ENCODE measurements around the gene AP3S1.
"Not testable (repeated sequence)": the region's sequence is repeated elsewhere in the genome, so short reads cannot be mapped to it uniquely, and the experiment has no call there.

Gene AP3S1

DNA sequence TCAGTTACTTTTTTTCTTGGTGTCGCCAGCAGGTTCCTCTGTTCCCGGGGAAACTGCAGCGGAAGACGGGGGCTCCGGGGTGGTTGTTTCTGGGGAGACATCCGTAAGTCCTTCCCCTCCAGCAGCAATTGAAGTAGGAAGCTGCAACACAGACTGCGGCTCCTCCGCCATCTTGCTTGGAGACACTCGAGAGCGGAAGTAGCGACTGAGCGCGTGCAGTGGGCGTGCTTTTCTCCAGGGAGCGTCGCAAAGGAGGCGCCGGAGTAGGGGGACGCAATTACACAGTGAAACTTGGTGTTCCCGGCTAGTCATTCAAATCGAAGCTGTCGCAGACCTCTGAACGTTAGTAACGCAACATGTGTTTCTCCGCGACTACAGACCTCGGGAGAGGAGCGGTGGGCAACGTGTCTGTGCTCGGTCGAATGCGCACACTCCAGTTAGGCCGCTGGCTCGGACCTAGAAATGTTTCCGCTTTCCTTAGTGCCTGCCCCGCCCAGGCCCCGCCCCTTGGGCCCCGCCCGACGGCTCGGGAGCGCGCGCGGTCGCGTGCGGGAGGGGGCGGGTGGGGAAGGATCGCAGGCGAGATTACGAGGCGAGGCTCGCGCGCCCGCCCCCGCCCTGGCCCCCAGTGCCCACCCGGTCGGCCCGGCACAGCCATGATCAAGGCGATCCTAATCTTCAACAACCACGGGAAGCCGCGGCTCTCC is at the start of gene AP3S1, which contains the start of gene ATG12:
Gene AP3S1 (plus strand): TSS at position 554 of the 707 bp plus-strand sequence. CDS start 103 bp downstream, at position 657.
Gene ATG12 (minus strand): TSS at position 184 of the 707 bp plus-strand sequence. CDS start 13 bp downstream, at position 171.
- DNase-seq = peak; percentile 89

- no peak for DNase-seq
Measured at GRCh38 chr5:115795700-115796099, 46.0 kb upstream of the AP3S1 start.

- no peak for DNase-seq
Measured at GRCh38 chr5:115796656-115797055, 45.1 kb upstream of the AP3S1 start.

GRCh38 chr5:115798252-115798651 is 43.5 kb upstream of the AP3S1 start:
- DNase-seq = no peak

- no peak for DNase-seq
Measured at GRCh38 chr5:115800108-115800507, 41.6 kb upstream of the AP3S1 start.

GRCh38 chr5:115801152-115801551 is 40.6 kb upstream of the AP3S1 start:
- DNase-seq = no peak

DNA sequence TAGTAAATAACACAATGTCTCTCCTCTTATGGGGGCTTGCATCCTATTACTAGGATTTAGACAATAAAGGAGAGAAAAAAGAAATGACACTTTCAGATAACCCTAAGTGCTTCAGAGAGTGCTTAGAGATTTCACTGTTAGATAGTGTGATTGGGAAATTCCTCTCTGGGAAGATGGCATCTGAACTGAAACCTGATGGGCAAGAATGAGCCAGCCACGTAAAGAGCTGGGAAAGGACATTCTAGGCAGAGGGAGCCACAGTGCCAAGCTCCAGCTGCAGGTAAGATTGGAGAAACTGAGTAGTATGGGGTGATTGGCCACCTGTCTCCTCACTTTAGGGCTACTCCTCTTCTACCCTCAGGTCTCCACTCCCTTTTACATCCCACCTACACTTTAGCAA is 39.8 kb upstream of the AP3S1 start:
- DNase-seq = no peak

DNA sequence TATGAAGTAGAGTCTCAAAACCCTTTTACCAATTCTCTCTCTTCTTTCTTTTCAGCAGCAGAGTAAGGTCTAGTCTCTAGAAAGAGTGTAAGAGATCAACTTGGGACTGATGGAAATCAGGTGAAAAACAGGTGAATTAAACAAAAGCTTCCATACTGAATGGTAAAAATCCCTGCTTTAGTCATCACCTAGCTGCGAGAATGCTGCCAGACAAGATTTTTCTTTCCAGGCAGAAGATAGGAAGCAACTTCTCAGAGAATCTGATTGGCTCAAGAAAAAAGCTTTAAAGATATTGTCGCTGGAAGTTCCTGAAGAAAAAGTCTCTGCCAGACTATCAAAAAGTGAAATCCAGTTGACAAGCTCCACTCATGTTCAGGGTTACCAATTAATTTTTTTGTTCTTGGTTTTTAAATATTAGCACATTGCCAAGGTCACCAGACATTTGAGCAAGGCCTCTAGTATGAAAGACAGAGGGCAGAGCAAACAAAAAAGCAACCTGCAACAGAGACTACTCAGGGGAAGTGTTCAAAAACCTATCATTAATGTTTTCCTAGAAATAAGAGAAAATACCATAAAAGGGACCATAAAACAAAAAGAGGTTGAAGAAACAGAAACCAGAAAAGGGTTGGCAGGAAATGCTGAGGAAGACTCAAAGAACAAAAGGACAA is 34.6 kb upstream of the AP3S1 start:
- no peak for DNase-seq

- no peak for DNase-seq
Measured at GRCh38 chr5:115807654-115808052, 34.1 kb upstream of the AP3S1 start.

DNA sequence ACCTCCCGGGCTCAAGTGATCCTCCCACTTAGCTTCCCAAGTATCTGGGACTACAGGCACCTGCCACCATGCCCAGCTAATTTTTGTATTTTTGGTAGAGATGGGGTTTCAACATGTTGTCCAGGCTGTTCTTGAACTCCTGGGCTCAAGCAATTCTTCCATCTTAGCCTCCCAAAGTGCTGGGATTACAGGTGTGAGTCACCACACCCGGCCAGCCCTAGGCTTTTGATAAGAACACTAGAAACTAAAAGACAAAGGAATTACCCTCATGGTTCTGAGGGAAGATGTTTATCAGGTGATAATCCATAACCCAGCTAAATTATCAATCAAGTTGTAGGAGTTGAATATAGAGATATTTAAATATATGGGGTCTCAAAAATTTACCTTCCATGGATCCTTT is 33.7 kb upstream of the AP3S1 start:
- not testable (repeated sequence) for DNase-seq

GRCh38 chr5:115809946-115810345 is 31.8 kb upstream of the AP3S1 start:
- DNase-seq = no peak

DNA sequence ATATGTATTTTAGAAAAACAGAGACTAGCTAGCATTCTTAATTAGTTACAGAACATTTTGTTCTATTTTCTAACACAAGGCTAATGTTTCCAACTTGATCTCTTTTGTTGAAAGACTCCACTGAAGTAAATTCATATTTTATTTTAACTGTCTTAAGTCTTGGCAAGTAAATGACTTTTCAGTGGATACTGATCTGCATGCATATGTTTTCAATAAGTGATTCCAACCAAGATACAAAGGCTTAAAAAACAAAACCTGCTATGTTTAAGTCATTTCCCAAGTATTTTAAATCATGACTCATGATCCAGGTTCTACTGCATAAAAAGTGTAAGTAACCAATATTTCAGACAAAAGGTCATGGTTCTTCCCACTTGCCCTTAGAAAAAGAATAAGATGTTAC is 31.0 kb upstream of the AP3S1 start:
- no peak for DNase-seq

GRCh38 chr5:115811406-115811805 is 30.3 kb upstream of the AP3S1 start:
- no peak for DNase-seq

GRCh38 chr5:115812372-115812771 is 29.4 kb upstream of the AP3S1 start:
- no peak for DNase-seq

DNA sequence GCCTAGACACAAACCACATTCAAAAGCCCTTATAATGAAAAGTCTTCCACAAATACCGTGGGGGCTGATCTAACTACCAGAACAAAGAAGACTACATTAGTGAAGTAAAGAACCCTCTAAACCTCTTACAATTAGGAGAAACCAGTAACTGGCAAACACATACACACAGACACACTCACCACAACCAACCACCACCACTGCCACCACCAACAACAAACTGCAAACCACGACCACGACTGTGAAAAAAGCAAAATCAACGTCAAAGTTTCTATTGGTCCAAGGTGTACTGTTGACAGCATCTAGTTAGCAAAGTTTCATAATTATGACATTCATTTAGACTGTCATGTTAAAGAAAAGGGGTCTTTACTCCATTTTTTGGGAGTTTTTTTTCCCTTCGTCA is 28.0 kb upstream of the AP3S1 start:
- DNase-seq = no peak

GRCh38 chr5:115815006-115815692 is 26.6 kb upstream of the AP3S1 start:
- no peak for DNase-seq

DNA sequence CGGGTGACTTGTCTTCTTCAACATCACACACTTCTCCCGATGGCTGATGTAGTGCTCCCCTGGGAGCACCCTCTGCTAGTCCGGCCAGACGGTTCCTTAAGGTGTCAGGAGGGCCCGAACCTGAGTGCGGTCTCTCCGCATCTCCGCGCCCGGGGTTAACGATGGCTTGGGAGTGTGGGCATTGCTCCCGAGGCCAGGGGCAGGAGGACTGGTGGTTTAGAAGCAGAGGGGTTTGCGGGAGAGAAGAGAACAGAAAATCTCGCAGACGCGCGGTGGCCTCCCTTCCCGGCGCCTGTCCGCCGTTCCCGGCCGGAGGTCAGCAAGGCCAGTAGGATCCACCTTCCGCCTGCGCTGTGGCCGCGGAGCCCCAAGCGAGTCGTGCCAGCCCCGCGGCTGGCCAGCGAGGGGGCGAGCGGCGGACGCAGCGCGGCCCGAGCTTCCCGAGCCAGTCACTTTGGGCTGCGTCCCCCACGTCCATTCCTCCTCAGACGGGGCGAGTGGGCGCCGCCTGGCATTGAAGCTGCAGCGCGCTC is 26.0 kb upstream of the AP3S1 start:
- no peak for DNase-seq

DNA sequence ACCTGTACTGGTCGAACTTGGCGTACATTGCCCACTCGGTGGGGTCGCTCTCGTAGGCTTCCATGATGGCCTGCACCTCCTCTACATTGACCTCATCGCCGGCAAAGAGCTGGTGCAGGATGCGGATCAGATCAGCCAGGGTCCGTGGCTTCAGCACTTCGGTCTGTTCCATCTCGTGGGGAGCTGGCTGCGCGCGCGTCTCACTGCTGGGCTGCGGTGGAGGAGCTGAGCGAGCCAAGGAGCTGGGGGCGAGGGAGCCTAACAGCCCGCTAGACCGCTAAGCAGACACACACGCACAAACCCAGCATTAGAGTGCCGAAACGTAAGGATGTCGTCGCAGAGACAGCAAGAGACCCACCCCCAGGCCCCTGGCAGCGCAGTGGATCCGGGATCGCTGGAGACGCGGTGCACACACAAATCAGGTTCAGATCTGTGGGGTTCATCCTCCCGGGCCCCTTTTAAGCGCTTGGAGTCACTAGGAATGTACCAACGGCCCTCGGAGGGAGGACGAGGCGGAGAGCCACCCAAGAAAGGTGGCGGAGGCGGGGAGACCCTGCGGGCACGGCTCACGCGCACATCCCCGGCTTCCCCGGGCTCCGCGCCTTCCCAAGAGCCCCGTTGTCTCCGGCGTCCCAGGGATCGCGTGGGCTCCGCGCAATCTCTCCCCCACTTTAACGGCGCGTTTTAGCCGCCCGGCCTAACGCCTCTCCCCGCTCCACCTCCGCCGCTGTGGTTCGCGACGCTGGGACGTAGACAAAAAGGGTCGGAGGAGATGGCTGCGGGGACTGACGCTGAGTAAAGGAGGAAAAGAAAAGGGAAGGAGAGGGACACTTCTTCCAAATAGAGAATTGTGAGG is 25.3 kb upstream of the AP3S1 start, which contains the start of gene CDO1:
Gene CDO1 (minus strand): TSS at position 434 of the 856 bp plus-strand sequence. CDS start 262 bp downstream, at position 172.
- no peak for DNase-seq

GRCh38 chr5:115817386-115817785 is 24.3 kb upstream of the AP3S1 start:
- DNase-seq = no peak

DNA sequence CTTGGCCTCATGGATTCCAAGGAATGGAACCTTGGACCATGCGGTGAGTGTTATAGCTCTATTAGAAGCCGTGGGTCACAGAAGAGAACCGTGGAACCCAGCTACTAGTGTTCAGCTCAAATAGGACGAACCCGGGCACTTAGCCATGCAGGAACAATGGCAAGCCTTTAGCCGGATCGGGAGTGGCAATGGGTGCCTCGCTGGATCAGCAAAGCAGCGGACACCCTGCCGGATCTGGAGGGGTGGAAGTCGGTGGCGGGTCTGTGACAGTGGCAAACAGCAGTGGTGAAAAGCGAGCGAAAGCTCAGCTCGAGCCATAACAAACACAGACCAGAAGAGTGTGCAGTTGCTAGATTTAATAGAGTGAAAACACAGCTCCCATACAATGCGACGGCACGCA is 22.9 kb upstream of the AP3S1 start:
- no peak for DNase-seq

GRCh38 chr5:115820846-115821245 is 20.9 kb upstream of the AP3S1 start:
- no peak for DNase-seq

GRCh38 chr5:115824983-115825382 is 16.8 kb upstream of the AP3S1 start:
- DNase-seq = not testable (repeated sequence)
